ENCODE measurements around the gene CD84. TPM values are rescaled to one million over a fixed set of nuclear protein-coding genes. Genes with fewer than 3 reads are reported as not detected.

Gene CD84
- polyA plus RNA-seq, 3 donors: 14.5 to 33.5 (median 31.8) TPM

DNA sequence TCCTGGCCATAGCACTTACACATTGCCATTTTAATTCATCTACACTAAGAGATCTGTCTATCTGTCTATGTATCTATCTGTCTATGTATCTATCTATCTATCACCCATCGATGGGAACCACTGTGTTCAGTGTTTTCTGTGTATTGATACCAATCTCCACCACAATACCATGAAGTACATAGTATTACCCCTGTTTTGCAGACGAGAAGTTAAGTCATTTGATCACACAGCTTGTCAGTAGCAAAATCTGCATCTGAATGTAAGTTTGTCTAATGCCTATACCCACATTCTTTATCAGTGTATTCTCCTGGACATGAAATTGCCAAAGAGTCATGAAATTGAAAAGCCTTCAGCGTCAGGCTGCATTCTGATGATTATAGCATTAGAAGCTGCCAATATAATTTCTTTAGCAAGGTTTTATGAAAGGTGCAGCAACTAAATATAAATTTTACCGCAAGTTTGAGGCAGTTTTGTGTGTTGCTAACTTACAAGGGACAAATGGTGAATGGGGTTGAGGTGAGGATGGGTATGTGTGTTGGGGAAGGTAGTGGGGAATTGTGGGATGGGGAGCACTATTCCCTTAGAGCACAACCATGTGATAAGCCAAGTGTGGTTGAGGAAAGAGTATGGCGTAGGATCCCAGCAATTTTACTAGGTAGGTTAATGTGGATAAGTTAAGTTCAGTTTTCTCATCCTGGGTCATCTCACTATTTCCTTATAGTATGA is 43.4 kb upstream of the CD84 start:
- Histone ChIP-seq H3K27ac (ENCODE audit: low read depth in 1 of 2, low read length in 2 of 2) (no peak overlapping the region), H3K27me3 (ENCODE audit: control insufficient read depth in 2 of 2, insufficient read depth in 2 of 2, low read length in 2 of 2) (no peaks in the 10 kb centered on the region), H3K4me3 (replicated peaks in 1 of 3; ENCODE audit: low read depth in 2 of 3, low read length in 3 of 3) (no peak overlapping the region), H2AFZ (ENCODE audit: insufficient read depth, low read depth, low read length, poor library complexity, severe bottlenecking) (no peak overlapping the region), H3K9me3 (replicated peaks in 1 of 2; ENCODE audit: control insufficient read depth in 1 of 2, insufficient read depth in 1 of 2, low read length in 2 of 2) (no peaks in the 10 kb centered on the region), H3K79me2 (ENCODE audit: insufficient read depth, low read length) (no peaks in the 10 kb centered on the region), H3K4me2 (replicated peaks; ENCODE audit: extremely low read depth, low read length, poor library complexity, severe bottlenecking) (no peak overlapping the region), H3K36me3 (replicated peaks in 1 of 2; ENCODE audit: control insufficient read depth in 1 of 2, insufficient read depth in 2 of 2, low read length in 2 of 2) (no peaks in the 10 kb centered on the region), H3K4me1 (ENCODE audit: control insufficient read depth in 1 of 2, insufficient read depth in 2 of 2, low read length in 2 of 2) (peaks cover 25 to 32% of the 10 kb centered on the region in 2 donors), H4K20me1 (ENCODE audit: insufficient read depth, low read length) (no peaks in the 10 kb centered on the region), H3K9ac (ENCODE audit: insufficient read depth, low read length, poor library complexity, severe bottlenecking) (no peak overlapping the region)
- Mint-ChIP-seq H3K27ac (no peak overlapping the region), H3K4me3 (no peak overlapping the region), H3K27me3 (ENCODE audit: low read depth in 3 of 3) (peaks cover 0 to 3% (median 0%) of the 10 kb centered on the region in 3 donors), H3K36me3 (no peaks in the 10 kb centered on the region), H3K9me3 (peaks cover 0 to 4% (median 2%) of the 10 kb centered on the region in 7 donors), H3K4me1 (peaks cover 35% of the 10 kb centered on the region)
- DNase-seq: no peak
- 100% methylated on average over 2 of the region's 5 CpGs for WGBS (ENCODE audit: insufficient coverage)
- no peak for TF ChIP-seq CTCF (IDR thresholded peaks at IDR 0.05)
- intact Hi-C loops (cut with micrococcal nuclease): no loop called here

GRCh38 chr1:160621633-160622413 is 42.5 kb upstream of the CD84 start:
- H2AFZ ChIP-seq (ENCODE audit: insufficient read depth, low read depth, low read length, poor library complexity, severe bottlenecking): no peak overlapping the region

More at GRCh38 chr1:160621633-160622413, 42.5 kb upstream of the CD84 start:
- Histone ChIP-seq H3K27ac (ENCODE audit: low read depth in 1 of 2, low read length in 2 of 2) (no peak overlapping the region), H4K20me1 (ENCODE audit: insufficient read depth, low read length) (no peaks in the 10 kb centered on the region), H3K9ac (ENCODE audit: insufficient read depth, low read length, poor library complexity, severe bottlenecking) (no peak overlapping the region), H3K9me3 (replicated peaks in 1 of 2; ENCODE audit: control insufficient read depth in 1 of 2, insufficient read depth in 1 of 2, low read length in 2 of 2) (no peaks in the 10 kb centered on the region), H3K4me3 (replicated peaks in 1 of 3; ENCODE audit: low read depth in 2 of 3, low read length in 3 of 3) (no peak overlapping the region), H3K4me2 (replicated peaks; ENCODE audit: extremely low read depth, low read length, poor library complexity, severe bottlenecking) (no peak overlapping the region), H3K36me3 (replicated peaks in 1 of 2; ENCODE audit: control insufficient read depth in 1 of 2, insufficient read depth in 2 of 2, low read length in 2 of 2) (no peaks in the 10 kb centered on the region), H3K79me2 (ENCODE audit: insufficient read depth, low read length) (no peaks in the 10 kb centered on the region), H3K27me3 (ENCODE audit: control insufficient read depth in 2 of 2, insufficient read depth in 2 of 2, low read length in 2 of 2) (no peaks in the 10 kb centered on the region), H3K4me1 (ENCODE audit: control insufficient read depth in 1 of 2, insufficient read depth in 2 of 2, low read length in 2 of 2) (peaks cover 24 to 28% of the 10 kb centered on the region in 2 donors)
- H3K36me3 Mint-ChIP-seq: no peaks in the 10 kb centered on the region
- TF ChIP-seq CTCF (IDR thresholded peaks at IDR 0.05): no peak
- peaks cover 0 to 4% (median 2%) of the 10 kb centered on the region in 7 donors for H3K9me3 Mint-ChIP-seq
- H3K4me3 Mint-ChIP-seq: peak overlapping the region in 1 of 2 donors; percentile 33
- DNase-seq: no peak
- intact Hi-C loops (cut with micrococcal nuclease): no loop called here
- 48% methylated on average over 5 of the region's 8 CpGs for WGBS (ENCODE audit: insufficient coverage)
- peak overlapping the region in 3 of 7 donors; percentile 10 to 66 (median 10) for H3K27ac Mint-ChIP-seq
- peaks cover 0 to 2% (median 0%) of the 10 kb centered on the region in 3 donors for H3K27me3 Mint-ChIP-seq (ENCODE audit: low read depth in 3 of 3)
- H3K4me1 Mint-ChIP-seq: peaks cover 33% of the 10 kb centered on the region

Data from CD14-positive monocyte (primary cell).